AG08396 (cell line): Measurements from ENCODE around the gene UNK.

Experiments
- DNase-seq: peaks from one replicate; pipeline ENCODE4 v3.0.0; 2012; ENCODE audit warnings: low spot score, mixed read lengths

Gene UNK

GRCh38 chr17:75784473-75785015, at the start of gene UNK:
UNK (plus strand) TSS chr17:75784806; CDS start chr17:75784881, 75 bp downstream.
- DNase-seq: peak; percentile 99

GRCh38 chr17:75736173-75736835, 48.3 kb upstream of the UNK start:
- no peak for DNase-seq

- DNase-seq: no peak
Measured at GRCh38 chr17:75737133-75737962, 47.3 kb upstream of the UNK start.

- DNase-seq: peak; percentile 65
Measured at GRCh38 chr17:75738218-75738802, 46.3 kb upstream of the UNK start.

- DNase-seq: no peak
Measured at GRCh38 chr17:75739174-75739573, 45.4 kb upstream of the UNK start.

- no peak for DNase-seq
Measured at GRCh38 chr17:75739801-75740200, 44.8 kb upstream of the UNK start.

- no peak for DNase-seq
Measured at GRCh38 chr17:75740215-75740614, 44.4 kb upstream of the UNK start.

GRCh38 chr17:75740631-75741077, 44.0 kb upstream of the UNK start:
- no peak for DNase-seq

- DNase-seq: no peak
Measured at GRCh38 chr17:75742337-75742736, 42.3 kb upstream of the UNK start.

- no peak for DNase-seq
Measured at GRCh38 chr17:75743625-75744206, 40.9 kb upstream of the UNK start.

GRCh38 chr17:75748706-75749105, 35.9 kb upstream of the UNK start:
- DNase-seq: no peak

- peak; percentile 92 for DNase-seq
Measured at GRCh38 chr17:75749545-75750389, 34.8 kb upstream of the UNK start.

GRCh38 chr17:75750661-75751423, 33.8 kb upstream of the UNK start:
- no peak for DNase-seq

- no peak for DNase-seq
Measured at GRCh38 chr17:75751676-75752404, 32.8 kb upstream of the UNK start.

GRCh38 chr17:75752405-75752709, 32.2 kb upstream of the UNK start:
- no peak for DNase-seq

- DNase-seq: no peak
Measured at GRCh38 chr17:75752802-75753513, 31.6 kb upstream of the UNK start.

GRCh38 chr17:75753514-75754377, 30.9 kb upstream of the UNK start:
- DNase-seq: peak; percentile 94
